Sigmoid colon (tissue), 7 donors: ENCODE results near the gene SSBP3. TPM values are rescaled to one million over a fixed set of nuclear protein-coding genes. Genes with fewer than 3 reads are reported as not detected.
"Not testable (repeated sequence)": the region's sequence is repeated elsewhere in the genome, so short reads cannot be mapped to it uniquely, and the experiment has no call there.

ENCODE experiments used
- DNase-seq: peaks from one replicate; pipeline ENCODE4 v3.0.0-alpha.2; 2019
- H3K27ac ChIP-seq, 4 donors: fragments of 200-600 bp; sonication (generic); one replicate each; pipeline ENCODE4 v1.5.1; 2016 to 2019; ENCODE audit warnings: mild to moderate bottlenecking in 1 of 4
- H3K27me3 ChIP-seq, 3 donors: fragments of 200-600 bp; sonication (generic); one replicate each; pipeline ENCODE4 v1.5.1; 2019; ENCODE audit warnings: mild to moderate bottlenecking in 1 of 3
- H3K36me3 ChIP-seq, 4 donors: fragments of 200-600 bp; sonication (generic); one replicate each; pipeline ENCODE4 v1.5.1; 2016 to 2019
- H3K4me1 ChIP-seq, 4 donors: fragments of 200-600 bp; sonication (generic); one replicate each; pipeline ENCODE4 v1.5.1; 2017 to 2019
- H3K4me3 ChIP-seq, 4 donors: fragments of 200-600 bp; sonication (generic); one replicate each; pipeline ENCODE4 v1.5.1; 2017 to 2019; ENCODE audit warnings: mild to moderate bottlenecking in 2 of 4, moderate library complexity in 1 of 4
- H3K9me3 ChIP-seq, 4 donors: fragments of 200-600 bp in 3 of 4; sonication (generic) in 3 of 4; one replicate each; pipeline versions ENCODE4 v1.5.1 to v1.6.1; 2013 to 2019
- EP300 ChIP-seq, 4 donors: sonication (generic); formaldehyde crosslinking; IDR thresholded peaks; one replicate each; pipeline ENCODE4 v1.6.1; 2017; ENCODE audit warnings: antibody characterized with exemption in 4 of 4
- POLR2A ChIP-seq, 2 donors: fragments of 450-650 bp; IDR thresholded peaks; one replicate each; pipeline ENCODE4 v1.6.1; 2016; ENCODE audit warnings: antibody characterized with exemption in 2 of 2, mild to moderate bottlenecking in 2 of 2, moderate library complexity in 2 of 2
- POLR2AphosphoS5 ChIP-seq, 4 donors: sonication (generic); formaldehyde crosslinking; IDR thresholded peaks; one replicate each; pipeline ENCODE4 v1.6.1; 2017; ENCODE audit warnings: antibody characterized with exemption in 4 of 4
- WGBS, 2 donors: extraction: QIAGEN DNeasy Blood & Tissue Kit; methylation state at CpG; one replicate each; pipeline ENCODE4 v1.1.7; 2013; 5-methylcytosine and 5-hydroxymethylcytosine counted together
- intact Hi-C: fragments of 100-400 bp; cut with DNase I; formaldehyde crosslinking; loops from one replicate; pipeline ENCODE4 v1.15.1; 2023
- polyA plus RNA-seq, 3 donors: library from polyadenylated mRNA; stranded (reverse); fragments of 200-250 nt; gene quantifications; one replicate each; pipeline ENCODE4 v1.2.3, GENCODE V29; 2013
- total RNA-seq, 4 donors: library from RNA; depleted of rRNA; stranded (reverse); fragments of >200 nt; gene quantifications; one replicate each; pipeline ENCODE4 v1.1.0, GENCODE V29; 2016
- TF ChIP-seq, protein P1 (sequence below), 4 experiments: fragments of 450-650 bp in 3 of 4; fragments of 200-600 bp in 1 of 4; IDR thresholded peaks; one replicate each; pipeline ENCODE4 v1.5.1; 2016 to 2019; ENCODE audit warnings: antibody characterized with exemption in 4 of 4, mild to moderate bottlenecking in 3 of 4, moderate library complexity in 2 of 4
- donor health status: healthy with polysubstance abuse.
- donor health status: Bipolar disorder and iron deficiency.
- donor health status: healthy.

Gene SSBP3
- total and polyA plus RNA-seq, 7 donors = 27.4 to 62.5 (median 38.5) TPM

DNA sequence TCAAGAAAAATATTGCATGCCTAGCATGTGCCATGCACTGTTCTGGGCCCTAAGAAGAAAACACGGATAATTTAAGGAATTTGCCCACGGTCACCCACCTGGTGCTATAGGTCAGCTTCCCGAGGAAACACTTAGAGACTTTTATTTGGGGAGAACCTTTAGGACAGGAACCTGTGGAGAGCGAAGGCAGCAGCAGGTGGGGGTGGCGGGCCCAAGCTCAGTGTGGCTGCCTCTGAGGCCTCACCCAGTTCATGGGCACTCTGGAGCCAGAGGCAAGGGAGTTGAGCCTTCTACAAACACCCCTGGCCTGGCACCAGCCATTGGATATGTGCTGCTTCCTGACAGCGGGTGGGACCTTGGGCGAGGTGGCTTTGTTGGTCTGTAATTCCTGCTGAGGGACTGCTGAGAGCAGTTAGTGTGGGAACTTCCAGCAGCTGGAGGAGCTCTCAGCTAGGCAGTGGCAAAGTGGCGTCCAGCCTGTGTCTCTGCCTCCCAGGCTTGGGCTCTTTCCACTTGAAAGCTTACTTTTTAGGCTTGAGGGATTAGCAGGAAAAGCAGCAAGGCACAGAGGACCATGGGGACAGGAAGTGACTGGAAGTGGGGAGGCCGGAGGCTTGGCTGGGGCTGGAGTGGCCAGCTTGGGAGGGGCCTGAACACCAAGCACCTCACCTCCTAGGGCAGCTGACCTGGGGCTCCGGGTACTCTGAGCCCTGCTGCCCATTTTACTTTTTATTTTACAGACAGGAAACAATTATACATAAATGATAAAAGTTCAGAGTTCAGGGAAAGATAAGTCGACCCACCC is 187.1 kb downstream of the SSBP3 start:
- H3K9me3 ChIP-seq = no peaks in the 10 kb centered on the region
- H3K4me3 ChIP-seq = no peak overlapping the region
- DNase-seq = no peak
- TF ChIP-seq EP300 (IDR thresholded peaks at IDR 0.05) (no peak), POLR2A (IDR thresholded peaks at IDR 0.05) (no peak)
- TF ChIP-seq, protein P1, sequence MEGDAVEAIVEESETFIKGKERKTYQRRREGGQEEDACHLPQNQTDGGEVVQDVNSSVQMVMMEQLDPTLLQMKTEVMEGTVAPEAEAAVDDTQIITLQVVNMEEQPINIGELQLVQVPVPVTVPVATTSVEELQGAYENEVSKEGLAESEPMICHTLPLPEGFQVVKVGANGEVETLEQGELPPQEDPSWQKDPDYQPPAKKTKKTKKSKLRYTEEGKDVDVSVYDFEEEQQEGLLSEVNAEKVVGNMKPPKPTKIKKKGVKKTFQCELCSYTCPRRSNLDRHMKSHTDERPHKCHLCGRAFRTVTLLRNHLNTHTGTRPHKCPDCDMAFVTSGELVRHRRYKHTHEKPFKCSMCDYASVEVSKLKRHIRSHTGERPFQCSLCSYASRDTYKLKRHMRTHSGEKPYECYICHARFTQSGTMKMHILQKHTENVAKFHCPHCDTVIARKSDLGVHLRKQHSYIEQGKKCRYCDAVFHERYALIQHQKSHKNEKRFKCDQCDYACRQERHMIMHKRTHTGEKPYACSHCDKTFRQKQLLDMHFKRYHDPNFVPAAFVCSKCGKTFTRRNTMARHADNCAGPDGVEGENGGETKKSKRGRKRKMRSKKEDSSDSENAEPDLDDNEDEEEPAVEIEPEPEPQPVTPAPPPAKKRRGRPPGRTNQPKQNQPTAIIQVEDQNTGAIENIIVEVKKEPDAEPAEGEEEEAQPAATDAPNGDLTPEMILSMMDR (IDR thresholded peaks at IDR 0.05) = no peak
- H3K27me3 ChIP-seq = no peaks in the 10 kb centered on the region
- intact Hi-C loops = no loop called here
- peak overlapping the region; percentile 57 to 68 (median 62) for H3K27ac ChIP-seq
- peaks cover 28 to 45% (median 36%) of the 10 kb centered on the region in 4 donors for H3K36me3 ChIP-seq
- peaks cover 0 to 31% (median 29%) of the 10 kb centered on the region in 4 donors for H3K4me1 ChIP-seq
- WGBS, 2 donors = 40 to 66% methylated on average over 11 of the region's 11 CpGs

DNA sequence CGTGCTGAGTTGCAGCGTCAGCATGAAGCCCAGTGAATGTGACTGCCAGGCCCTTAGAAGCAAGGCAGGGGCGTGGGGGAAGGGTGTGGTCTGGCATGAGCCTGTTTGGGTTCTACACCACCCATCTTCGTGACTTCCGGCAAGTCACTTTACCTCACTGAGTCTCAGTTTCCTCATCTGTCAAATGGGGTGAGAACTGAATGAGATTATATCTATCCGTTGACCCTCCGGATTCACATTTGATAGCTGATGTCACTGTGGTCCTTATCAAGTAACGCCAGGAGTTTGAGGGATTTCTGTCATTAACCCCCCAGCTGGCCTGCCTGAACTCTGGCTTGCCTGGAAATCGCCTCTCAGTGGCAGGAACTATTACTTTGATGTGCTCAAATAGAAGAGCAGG is 190.7 kb downstream of the SSBP3 start:
- H3K27me3 ChIP-seq = no peaks in the 10 kb centered on the region
- intact Hi-C loops = no loop called here
- DNase-seq = no peak
- H3K27ac ChIP-seq = no peak overlapping the region
- H3K4me1 ChIP-seq = peaks cover 0 to 26% (median 25%) of the 10 kb centered on the region in 4 donors
- peaks cover 48 to 81% (median 70%) of the 10 kb centered on the region in 4 donors for H3K36me3 ChIP-seq
- no peak overlapping the region for H3K4me3 ChIP-seq
- WGBS, 2 donors = 93 to 95% methylated on average over 9 of the region's 9 CpGs
- H3K9me3 ChIP-seq = no peaks in the 10 kb centered on the region
- no peak for TF ChIP-seq POLR2A (IDR thresholded peaks at IDR 0.05)
- TF ChIP-seq, protein P1 (IDR thresholded peaks at IDR 0.05) = no peak
- TF ChIP-seq EP300 (IDR thresholded peaks at IDR 0.05) = no peak
- no peak for TF ChIP-seq POLR2AphosphoS5 (IDR thresholded peaks at IDR 0.05)

DNA sequence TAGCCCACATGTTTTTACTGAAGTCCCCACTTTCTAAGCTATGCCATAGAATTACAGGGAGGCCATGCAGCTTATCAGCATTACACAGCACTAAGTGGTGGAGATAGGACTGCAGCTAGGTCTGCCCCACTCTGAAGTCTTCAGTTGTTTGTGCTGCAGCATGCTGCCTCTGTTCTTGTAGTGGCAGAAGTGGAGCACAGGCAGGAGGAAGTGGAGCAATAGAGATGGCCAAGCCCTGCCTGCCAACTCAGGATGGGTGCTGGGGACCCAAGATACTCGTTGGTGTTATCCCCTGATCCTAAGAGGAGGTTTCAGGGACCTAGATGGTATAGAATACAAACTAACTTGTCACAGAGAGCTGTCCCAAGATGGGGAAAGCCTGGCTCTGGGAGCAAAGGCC is 193.3 kb downstream of the SSBP3 start:
- Histone ChIP-seq H3K27ac (no peak overlapping the region), H3K27me3 (no peaks in the 10 kb centered on the region), H3K4me1 (no peaks in the 10 kb centered on the region), H3K4me3 (no peak overlapping the region), H3K36me3 (peaks cover 58 to 98% (median 87%) of the 10 kb centered on the region in 4 donors), H3K9me3 (no peaks in the 10 kb centered on the region)
- 62 to 83% methylated on average over 1 of the region's 1 CpG for WGBS, 2 donors
- TF ChIP-seq EP300 (IDR thresholded peaks at IDR 0.05) (no peak), POLR2A (IDR thresholded peaks at IDR 0.05) (no peak), POLR2AphosphoS5 (IDR thresholded peaks at IDR 0.05) (no peak)
- TF ChIP-seq, protein P1 (IDR thresholded peaks at IDR 0.05) = no peak
- intact Hi-C loops = no loop called here
- no peak for DNase-seq

DNA sequence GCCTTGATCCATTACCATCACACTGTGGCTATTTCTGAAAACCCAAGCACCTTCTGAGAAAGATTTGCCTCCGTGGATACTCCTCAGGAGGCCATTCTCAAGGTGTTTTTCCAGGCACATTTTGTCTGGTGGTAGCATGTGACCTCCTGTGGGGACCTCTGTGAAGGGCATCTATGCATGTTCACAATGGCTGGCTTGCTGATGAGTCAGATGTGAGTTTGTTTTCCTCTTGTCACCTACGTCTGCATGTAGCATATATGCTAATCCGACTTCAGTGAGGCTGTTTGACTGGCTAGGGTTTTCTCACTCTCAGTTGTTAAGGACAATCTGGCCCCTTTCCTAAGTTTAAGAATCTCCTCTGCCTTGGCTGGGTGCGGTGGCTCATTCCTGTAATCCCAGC is 198.3 kb downstream of the SSBP3 start:
- H3K27me3 ChIP-seq, H3K9me3 ChIP-seq, H3K27ac ChIP-seq, H3K4me1 ChIP-seq, intact Hi-C loops, H3K4me3 ChIP-seq, DNase-seq: not testable (repeated sequence)
- WGBS, 2 donors = 70 to 86% methylated on average over 4 of the region's 4 CpGs
- H3K36me3 ChIP-seq = peaks cover 37 to 84% (median 62%) of the 10 kb centered on the region in 4 donors

DNA sequence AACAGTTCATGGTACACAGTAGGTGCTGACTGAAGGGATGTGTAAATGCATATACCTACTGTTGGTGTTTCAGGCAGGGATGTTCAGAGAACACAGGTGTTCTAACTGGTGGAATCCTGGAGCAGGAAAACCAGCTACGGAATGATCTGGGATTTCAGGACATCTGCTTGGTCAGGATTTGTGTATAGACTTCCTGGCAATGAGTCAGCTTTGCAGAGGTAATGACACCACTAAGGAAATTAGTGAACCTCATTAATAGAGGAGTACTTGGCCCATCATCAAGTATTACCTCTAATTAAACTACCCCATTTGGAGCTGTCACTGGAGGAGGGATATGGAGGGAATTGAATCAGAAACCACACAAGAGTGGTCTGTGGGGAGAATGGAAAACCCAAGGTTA is 198.9 kb downstream of the SSBP3 start:
- Histone ChIP-seq H3K27ac (no peak overlapping the region), H3K9me3 (no peaks in the 10 kb centered on the region), H3K27me3 (no peaks in the 10 kb centered on the region), H3K36me3 (peaks cover 35 to 84% (median 56%) of the 10 kb centered on the region in 4 donors), H3K4me3 (no peak overlapping the region), H3K4me1 (peaks cover 0 to 7% (median 0%) of the 10 kb centered on the region in 4 donors)
- TF ChIP-seq EP300 (IDR thresholded peaks at IDR 0.05) = no peak
- TF ChIP-seq, protein P1 (IDR thresholded peaks at IDR 0.05) = no peak
- no peak for TF ChIP-seq POLR2A (IDR thresholded peaks at IDR 0.05)
- no peak for TF ChIP-seq POLR2AphosphoS5 (IDR thresholded peaks at IDR 0.05)
- intact Hi-C loops = no loop called here
- no peak for DNase-seq
- WGBS, 2 donors = 38 to 91% methylated on average over 1 of the region's 1 CpG
